GM12892 (cell line): ENCODE data around the gene IMMT.

Experiments used
- DNase-seq: peaks from one replicate; pipeline ENCODE4 v3.0.0; 2011; ENCODE audit not compliant: insufficient read length
- FAIRE-seq: peaks from 2 replicates; lab custom pipeline; 2011; peaks lifted over from hg19 to GRCh38; lab: Jason Lieb, UNC
- POLR2A ChIP-seq: IDR thresholded peaks from 2 replicates; pipeline ENCODE4 v1.6.1; 2011; ENCODE audit warnings: low read depth, low read length, control low read depth
- POLR2AphosphoS5 ChIP-seq: IDR thresholded peaks from 2 replicates; pipeline ENCODE4 v1.6.1; 2011; ENCODE audit warnings: low read depth, low read length, control low read depth
- TAF1 ChIP-seq: IDR thresholded peaks from 2 replicates; pipeline ENCODE4 v1.6.1; 2011; ENCODE audit warnings: low read depth, mild to moderate bottlenecking, control low read depth, low read length, borderline replicate concordance

IMMT gene

DNA sequence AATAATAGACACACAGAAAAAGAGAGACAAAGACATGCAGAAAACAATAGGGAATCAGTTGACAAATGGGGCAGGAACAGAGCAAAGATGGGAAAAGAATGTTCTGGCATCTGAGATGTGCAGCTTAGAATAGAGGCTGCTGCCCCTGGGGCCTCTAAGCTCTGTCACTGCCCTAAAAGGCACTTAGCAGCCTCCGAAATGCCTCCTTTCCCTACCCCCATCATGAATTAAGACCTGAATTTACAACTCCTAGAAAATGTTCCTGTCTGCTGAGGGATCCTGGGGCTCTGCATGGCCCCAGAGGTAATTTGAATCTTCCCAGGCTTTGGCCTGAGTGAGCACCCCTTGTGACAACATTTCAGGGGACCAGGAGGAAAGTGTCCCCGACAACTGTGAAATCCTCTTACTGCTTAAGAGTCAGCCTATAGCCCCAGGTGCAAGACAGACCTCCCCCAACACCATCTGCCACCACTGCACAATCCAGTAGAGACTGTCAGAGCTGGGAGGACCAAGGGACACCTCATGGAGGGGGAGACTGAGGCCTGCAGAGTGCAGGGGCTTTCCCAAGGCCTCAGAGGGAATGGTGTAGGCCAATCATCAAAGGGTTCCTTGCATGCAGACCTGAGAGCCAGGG, 28.8 kb upstream of the IMMT start:
- DNase-seq (no peak), FAIRE-seq (no peak)
- TF ChIP-seq POLR2A (no peak), POLR2AphosphoS5 (no peak), TAF1 (no peak)

DNA sequence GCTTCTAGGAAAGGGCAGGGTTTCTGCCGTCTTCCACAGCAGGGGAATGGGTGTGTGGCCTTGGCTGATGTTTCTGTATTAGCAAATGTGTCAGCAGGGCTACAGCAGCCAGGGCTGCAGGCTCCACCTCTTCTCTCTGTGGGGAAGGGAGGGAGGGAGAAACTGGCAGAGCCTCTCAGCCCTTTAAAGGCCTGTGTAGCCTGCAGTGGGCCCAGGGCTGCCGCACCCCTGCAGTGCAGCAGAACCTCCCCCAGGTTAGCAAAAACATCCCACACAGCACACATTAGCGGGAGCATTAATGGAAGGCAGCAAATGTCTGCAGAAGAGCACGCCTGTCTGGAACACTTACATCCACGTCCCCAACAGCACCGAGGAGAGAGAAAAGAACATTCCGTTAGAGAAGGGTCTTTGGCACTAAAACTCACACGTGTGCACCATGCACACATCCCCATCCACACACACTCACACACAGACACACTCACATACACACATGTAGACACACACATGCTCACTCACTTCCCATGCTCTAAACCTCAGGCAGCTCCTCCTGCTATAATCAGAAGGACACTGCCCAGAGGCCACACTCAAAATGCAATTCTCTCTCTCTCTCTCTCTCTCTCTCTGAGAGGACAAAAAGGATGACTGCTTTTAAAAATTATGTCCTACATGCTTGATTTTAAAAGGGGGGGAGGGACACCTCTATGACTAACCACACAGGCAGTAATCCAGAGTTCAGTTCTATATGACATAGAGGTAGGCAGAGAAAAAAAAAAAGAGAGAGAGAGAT, 28.1 kb upstream of the IMMT start:
- DNase-seq (no peak), FAIRE-seq (no peak)
- TF ChIP-seq POLR2AphosphoS5 (no peak), POLR2A (no peak), TAF1 (no peak)

GRCh38 chr2:86221066-86221684, 25.9 kb upstream of the IMMT start:
- peak; percentile 87 for FAIRE-seq
- DNase-seq = no peak

GRCh38 chr2:86219896-86220295, 24.6 kb upstream of the IMMT start:
- TF ChIP-seq TAF1 (no peak), POLR2A (no peak), POLR2AphosphoS5 (no peak)
- no peak for FAIRE-seq

More at GRCh38 chr2:86221066-86221684, 25.9 kb upstream of the IMMT start:
- TF ChIP-seq POLR2AphosphoS5 (no peak), POLR2A (no peak), TAF1 (no peak)

GRCh38 chr2:86218124-86218523, 22.9 kb upstream of the IMMT start:
- TF ChIP-seq POLR2A = no peak
- TF ChIP-seq TAF1 = no peak
- TF ChIP-seq POLR2AphosphoS5 = no peak
- FAIRE-seq (no peak), DNase-seq (no peak)

More at GRCh38 chr2:86219896-86220295, 24.6 kb upstream of the IMMT start:
- DNase-seq = no peak

DNA sequence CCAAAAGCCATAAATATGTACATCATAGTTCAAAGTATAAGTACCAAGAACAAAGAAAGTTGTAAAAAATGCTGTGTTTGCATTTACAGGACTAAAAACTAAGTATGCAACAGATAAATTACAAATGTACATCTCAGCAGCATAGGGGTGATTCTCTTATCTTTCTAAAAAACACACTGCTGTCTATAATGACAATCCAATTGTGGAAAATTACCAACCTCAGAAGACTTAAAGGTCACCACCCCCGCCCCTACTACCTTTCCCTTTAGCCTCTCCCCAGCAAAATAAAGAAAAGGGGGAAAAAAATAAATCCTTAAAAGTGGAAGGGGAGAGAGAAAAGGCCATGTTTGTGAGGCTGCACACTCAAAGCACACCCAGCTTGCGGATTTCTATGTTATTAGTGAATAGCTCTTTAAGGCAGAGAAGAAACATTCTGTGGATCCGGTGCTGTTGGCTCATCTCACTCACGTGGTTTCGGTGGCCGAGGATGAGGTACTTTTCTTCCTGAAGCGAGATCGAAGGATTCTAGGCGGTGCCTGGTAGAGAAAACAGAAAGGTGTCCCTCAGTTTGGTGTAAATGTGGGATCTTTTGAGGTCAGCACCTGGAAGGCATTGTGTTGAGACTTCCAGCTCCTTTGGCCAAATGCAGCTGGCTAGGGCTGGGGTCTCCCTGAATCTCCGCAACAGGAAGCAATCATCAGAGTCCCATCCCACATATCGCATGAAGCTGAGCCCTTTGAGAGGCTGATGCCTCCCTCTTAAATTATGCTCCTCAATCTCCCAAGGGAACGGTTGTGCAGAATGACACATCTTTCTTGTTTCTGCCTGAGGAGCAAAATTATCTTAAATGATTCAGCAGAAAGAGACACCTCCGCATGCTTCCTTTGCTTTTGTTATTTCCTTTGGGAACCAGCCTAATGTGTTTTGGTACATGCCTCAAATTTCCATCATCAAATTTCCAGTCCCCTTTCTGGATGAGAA, 21.6 kb upstream of the IMMT start:
- TF ChIP-seq POLR2A (no peak), POLR2AphosphoS5 (no peak), TAF1 (no peak)
- FAIRE-seq = no peak
- DNase-seq = no peak

DNA sequence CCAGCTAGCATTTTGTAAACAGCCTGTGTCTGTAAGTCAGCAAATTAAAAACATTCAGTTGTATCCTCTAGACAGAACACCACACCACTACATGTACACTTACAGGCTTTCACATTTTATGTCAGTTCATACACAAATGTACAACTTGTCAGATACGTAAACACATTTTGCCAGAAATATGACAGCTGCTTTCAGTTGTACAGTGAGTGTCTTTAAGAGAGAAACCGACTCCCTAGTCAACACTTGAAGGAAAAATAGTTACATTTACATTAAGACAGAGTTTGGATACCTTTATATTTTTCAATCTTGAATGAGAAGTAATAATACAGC, 19.2 kb upstream of the IMMT start:
- TF ChIP-seq POLR2A = no peak
- no peak for TF ChIP-seq POLR2AphosphoS5
- TF ChIP-seq TAF1 = no peak
- FAIRE-seq (no peak), DNase-seq (no peak)

DNA sequence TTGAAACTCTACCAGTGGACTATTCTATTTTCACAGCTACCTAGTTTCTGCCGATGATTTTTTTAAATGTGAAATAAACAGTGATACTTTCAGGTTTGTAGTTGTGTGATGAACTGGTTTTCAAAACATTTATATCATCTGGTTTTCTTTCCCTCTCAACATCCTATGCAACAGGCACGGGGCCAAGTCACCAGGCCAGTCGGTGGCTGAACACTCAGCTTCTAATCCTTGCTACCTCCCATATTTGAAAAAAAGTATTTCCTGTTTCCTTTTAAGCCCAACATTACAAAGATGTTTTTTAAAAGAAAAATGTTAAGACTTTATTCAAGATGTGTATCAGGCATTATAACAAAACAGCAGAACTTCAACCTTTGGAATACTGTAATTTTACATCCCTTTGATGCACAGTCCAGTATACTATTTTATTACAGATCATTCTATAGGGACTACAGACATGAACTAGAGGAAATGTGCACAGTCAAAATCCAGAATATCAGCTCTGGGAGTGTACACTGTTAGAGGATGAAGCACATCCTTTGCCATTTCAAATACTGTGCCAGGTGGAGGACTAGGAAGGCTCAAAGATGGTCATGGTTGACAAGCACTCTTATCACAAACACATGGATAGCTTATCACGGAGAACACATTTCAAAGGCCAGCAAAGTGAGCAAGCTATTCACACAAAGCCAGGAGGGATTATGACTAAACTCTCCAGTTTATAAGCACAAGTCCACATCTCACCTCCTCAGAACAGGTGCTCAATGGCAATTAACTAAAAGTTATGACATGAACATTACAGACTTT, 18.6 kb upstream of the IMMT start:
- DNase-seq = no peak
- TF ChIP-seq POLR2A (no peak), POLR2AphosphoS5 (no peak), TAF1 (no peak)
- no peak for FAIRE-seq

DNA sequence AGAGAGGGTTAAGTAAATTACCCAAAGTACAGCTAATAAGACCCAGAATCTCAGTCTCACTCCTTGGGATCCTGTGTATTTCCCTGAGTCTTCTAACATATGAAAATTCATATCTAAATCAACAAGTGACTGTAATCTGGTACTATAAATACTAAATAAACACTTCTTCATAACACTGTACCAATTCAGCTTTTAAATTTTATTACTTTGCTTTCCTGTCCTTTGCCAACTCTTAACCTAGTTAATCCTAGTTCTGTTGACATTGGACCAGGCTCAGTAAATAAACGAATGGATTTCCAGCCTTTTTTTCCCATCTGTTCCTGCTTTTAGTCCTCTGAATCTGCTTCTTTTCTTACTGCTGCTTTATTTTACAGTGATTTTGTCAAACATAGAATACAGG, 17.8 kb upstream of the IMMT start:
- TF ChIP-seq POLR2AphosphoS5 (no peak), POLR2A (no peak), TAF1 (no peak)

DNA sequence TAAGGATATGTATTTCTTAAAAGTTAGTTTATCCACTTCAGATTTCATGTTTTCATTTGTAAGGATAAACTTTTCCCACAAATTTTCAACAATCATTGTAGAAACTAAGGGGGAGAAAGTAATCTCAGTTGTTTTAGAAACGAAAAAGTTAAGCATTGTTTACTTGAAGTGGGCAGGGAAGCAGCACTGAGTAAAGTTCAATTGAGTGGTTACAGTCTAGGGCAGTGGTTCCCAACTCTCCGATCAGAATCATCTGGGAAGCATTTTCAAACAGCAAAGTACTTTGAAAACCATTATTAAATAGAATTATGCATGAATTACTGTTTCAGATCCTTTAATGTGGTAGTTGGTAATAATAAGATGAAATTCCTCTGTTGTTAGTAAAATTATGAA, 16.5 kb upstream of the IMMT start:
- no peak for DNase-seq
- TF ChIP-seq POLR2A = no peak
- no peak for TF ChIP-seq POLR2AphosphoS5
- no peak for TF ChIP-seq TAF1
- FAIRE-seq = no peak

More for the DNA sequence above, 17.8 kb upstream of the IMMT start:
- DNase-seq = no peak
- no peak for FAIRE-seq

DNA sequence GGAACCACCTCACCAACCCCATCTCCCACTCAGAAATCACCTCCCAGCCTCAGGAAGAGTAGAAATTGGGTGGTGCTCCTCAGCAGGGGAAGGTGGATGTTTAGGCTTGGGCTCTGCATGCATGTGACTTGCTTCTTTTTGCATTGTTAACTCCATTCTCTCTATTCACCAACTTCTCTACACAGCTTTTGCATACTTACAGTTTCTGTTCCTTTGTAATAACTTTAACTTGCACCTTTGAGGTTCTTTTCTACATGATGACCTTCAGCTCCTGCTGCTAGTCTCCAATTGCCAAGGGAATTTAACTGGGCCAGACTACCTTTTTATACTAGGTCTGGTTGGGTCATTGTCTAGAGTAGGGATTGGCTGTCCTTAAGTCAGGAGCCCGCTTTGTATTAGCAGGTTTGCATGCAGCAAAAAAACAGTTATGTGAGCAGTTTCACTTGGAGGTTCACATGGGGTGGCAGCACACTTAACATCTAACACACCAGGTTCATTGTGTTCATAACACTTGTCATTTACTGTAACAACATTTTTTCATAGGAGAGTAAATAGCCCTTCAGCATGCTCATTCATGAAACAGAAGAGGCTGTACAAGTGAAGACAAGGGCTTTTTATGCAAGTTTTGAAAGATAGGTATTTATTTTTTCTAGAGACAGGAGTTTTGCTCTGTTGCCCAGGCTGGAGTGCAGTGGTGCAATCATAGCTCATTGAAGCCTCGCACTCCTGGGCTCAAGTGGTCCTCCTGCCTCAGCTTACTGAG, 16.0 kb upstream of the IMMT start:
- TF ChIP-seq POLR2A = no peak
- TF ChIP-seq TAF1 = no peak
- TF ChIP-seq POLR2AphosphoS5 = no peak
- DNase-seq (no peak), FAIRE-seq (peak; percentile 62)
